ENCODE data around the gene SHISA9. TPM values are rescaled to one million over a fixed set of nuclear protein-coding genes. Genes with fewer than 3 reads are reported as not detected.

The SHISA9 gene
- total and polyA plus RNA-seq, 4 donors: under 0.01 to 0.08 (median 0.07) TPM; not detected in 1

DNA sequence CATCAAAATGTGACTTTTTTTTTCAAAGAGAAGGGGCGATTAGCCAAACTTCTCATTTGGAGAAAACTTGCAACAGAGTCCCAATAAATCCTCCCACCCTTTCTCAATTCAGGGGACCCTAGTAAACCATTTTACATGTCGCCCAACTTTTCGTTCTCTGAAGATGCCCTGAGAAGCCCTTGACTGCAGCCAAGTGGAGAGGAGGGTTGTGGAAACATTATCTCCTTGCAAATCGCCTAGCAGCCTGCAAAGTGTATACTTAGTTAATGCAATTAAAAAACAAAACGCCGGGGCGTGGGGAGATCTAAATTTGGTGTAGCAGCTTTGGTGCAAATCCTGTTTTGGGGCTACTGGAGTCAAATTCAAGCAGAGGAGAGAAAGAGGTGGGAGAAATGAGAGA is 1.2 kb upstream of the SHISA9 start:
- H3K36me3 ChIP-seq (ENCODE audit: control insufficient read depth in 4 of 4, insufficient read depth in 3 of 4, low read depth in 1 of 4, low read length in 3 of 4): no peaks in the 10 kb centered on the region
- no peaks in the 10 kb centered on the region for H3K9me3 ChIP-seq (ENCODE audit: control insufficient read depth in 4 of 4, low read length in 3 of 4)
- peaks cover 0 to 21% (median 5%) of the 10 kb centered on the region in 4 donors for H3K27me3 ChIP-seq (ENCODE audit: control insufficient read depth in 4 of 4, insufficient read depth in 4 of 4, low read length in 3 of 4)
- peaks cover 6 to 29% (median 19%) of the 10 kb centered on the region in 4 donors for H3K4me1 ChIP-seq (ENCODE audit: control insufficient read depth in 4 of 4, insufficient read depth in 4 of 4, low read length in 3 of 4)
- H3K4me3 ChIP-seq (ENCODE audit: low read depth in 1 of 3, low read length in 3 of 3): no peak overlapping the region
- no peak overlapping the region for H3K9ac ChIP-seq (ENCODE audit: low read depth in 1 of 2, low read length in 2 of 2)
- DNase-seq (ENCODE audit: low spot score): no peak
- H3K27ac ChIP-seq (ENCODE audit: low read depth in 1 of 2, low read length in 2 of 2): no peak overlapping the region
- 17% methylated on average over 7 of the region's 7 CpGs for WGBS
- TF ChIP-seq RXRA (IDR thresholded peaks at IDR 0.05): no peak
- no peak for TF ChIP-seq EGR1 (IDR thresholded peaks at IDR 0.05; ENCODE audit: low read depth in 2 of 2)
- no peak for TF ChIP-seq FOXA1 (IDR thresholded peaks at IDR 0.05)
- TF ChIP-seq GABPA (IDR thresholded peaks at IDR 0.05 in 1 of 2, conservative IDR thresholded peaks at IDR 0.05 in 1 of 2): no peak
- TF ChIP-seq TAF1 (conservative IDR thresholded peaks at IDR 0.05): no peak
- TF ChIP-seq HNF4A (conservative IDR thresholded peaks at IDR 0.05): no peak
- no peak for TF ChIP-seq HNF4G (IDR thresholded peaks at IDR 0.05)
- TF ChIP-seq SP1 (IDR thresholded peaks at IDR 0.05): no peak
- TF ChIP-seq, protein P1, sequence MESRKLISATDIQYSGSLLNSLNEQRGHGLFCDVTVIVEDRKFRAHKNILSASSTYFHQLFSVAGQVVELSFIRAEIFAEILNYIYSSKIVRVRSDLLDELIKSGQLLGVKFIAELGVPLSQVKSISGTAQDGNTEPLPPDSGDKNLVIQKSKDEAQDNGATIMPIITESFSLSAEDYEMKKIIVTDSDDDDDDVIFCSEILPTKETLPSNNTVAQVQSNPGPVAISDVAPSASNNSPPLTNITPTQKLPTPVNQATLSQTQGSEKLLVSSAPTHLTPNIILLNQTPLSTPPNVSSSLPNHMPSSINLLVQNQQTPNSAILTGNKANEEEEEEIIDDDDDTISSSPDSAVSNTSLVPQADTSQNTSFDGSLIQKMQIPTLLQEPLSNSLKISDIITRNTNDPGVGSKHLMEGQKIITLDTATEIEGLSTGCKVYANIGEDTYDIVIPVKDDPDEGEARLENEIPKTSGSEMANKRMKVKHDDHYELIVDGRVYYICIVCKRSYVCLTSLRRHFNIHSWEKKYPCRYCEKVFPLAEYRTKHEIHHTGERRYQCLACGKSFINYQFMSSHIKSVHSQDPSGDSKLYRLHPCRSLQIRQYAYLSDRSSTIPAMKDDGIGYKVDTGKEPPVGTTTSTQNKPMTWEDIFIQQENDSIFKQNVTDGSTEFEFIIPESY (IDR thresholded peaks at IDR 0.05): no peak
- no peak for TF ChIP-seq JUND (IDR thresholded peaks at IDR 0.05)

DNA sequence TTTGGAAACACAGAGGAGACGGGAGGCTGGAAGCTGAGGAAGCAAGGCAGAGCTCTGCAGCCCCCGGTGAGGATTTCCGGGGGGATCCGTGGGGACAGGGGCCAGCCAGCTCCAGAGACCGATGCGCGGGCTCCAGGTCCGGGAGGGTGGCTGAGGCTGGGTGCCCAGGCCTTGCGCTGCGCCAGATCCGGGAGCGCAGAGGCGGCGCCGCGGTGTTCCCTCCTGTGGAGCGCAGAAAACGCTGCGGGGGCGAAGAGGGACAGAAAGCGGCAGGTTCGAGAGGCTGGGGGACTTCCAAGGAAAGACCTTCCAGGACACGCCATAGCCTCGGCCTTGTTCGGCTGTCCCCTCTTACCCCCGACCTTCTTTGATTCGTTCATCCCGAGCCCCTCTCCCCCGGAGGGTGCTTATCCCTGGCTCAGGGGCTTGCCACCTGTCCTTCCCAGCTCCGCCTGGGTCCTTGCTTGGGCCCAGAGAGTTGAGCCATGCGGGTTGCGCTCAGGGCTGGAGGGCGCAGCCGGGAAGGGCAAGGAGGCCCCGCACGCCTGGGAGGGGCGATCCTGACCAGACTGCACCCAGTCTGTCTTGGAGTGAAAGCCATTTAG is 697 bp upstream of the SHISA9 start:
- Histone ChIP-seq H3K36me3 (ENCODE audit: control insufficient read depth in 4 of 4, insufficient read depth in 3 of 4, low read depth in 1 of 4, low read length in 3 of 4) (no peaks in the 10 kb centered on the region), H3K9me3 (ENCODE audit: control insufficient read depth in 4 of 4, low read length in 3 of 4) (no peaks in the 10 kb centered on the region), H3K4me1 (ENCODE audit: control insufficient read depth in 4 of 4, insufficient read depth in 4 of 4, low read length in 3 of 4) (peaks cover 6 to 29% (median 19%) of the 10 kb centered on the region in 4 donors), H3K9ac (ENCODE audit: low read depth in 1 of 2, low read length in 2 of 2) (no peak overlapping the region), H3K4me3 (ENCODE audit: low read depth in 1 of 3, low read length in 3 of 3) (no peak overlapping the region), H3K27ac (ENCODE audit: low read depth in 1 of 2, low read length in 2 of 2) (no peak overlapping the region), H3K27me3 (ENCODE audit: control insufficient read depth in 4 of 4, insufficient read depth in 4 of 4, low read length in 3 of 4) (peaks cover 0 to 21% (median 5%) of the 10 kb centered on the region in 4 donors)
- DNase-seq (ENCODE audit: low spot score): no peak
- 6% methylated on average over 37 of the region's 37 CpGs for WGBS
- TF ChIP-seq FOXA1 (IDR thresholded peaks at IDR 0.05): no peak
- TF ChIP-seq RAD21 (IDR thresholded peaks at IDR 0.05): no peak
- TF ChIP-seq, protein P2, sequence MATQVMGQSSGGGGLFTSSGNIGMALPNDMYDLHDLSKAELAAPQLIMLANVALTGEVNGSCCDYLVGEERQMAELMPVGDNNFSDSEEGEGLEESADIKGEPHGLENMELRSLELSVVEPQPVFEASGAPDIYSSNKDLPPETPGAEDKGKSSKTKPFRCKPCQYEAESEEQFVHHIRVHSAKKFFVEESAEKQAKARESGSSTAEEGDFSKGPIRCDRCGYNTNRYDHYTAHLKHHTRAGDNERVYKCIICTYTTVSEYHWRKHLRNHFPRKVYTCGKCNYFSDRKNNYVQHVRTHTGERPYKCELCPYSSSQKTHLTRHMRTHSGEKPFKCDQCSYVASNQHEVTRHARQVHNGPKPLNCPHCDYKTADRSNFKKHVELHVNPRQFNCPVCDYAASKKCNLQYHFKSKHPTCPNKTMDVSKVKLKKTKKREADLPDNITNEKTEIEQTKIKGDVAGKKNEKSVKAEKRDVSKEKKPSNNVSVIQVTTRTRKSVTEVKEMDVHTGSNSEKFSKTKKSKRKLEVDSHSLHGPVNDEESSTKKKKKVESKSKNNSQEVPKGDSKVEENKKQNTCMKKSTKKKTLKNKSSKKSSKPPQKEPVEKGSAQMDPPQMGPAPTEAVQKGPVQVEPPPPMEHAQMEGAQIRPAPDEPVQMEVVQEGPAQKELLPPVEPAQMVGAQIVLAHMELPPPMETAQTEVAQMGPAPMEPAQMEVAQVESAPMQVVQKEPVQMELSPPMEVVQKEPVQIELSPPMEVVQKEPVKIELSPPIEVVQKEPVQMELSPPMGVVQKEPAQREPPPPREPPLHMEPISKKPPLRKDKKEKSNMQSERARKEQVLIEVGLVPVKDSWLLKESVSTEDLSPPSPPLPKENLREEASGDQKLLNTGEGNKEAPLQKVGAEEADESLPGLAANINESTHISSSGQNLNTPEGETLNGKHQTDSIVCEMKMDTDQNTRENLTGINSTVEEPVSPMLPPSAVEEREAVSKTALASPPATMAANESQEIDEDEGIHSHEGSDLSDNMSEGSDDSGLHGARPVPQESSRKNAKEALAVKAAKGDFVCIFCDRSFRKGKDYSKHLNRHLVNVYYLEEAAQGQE (IDR thresholded peaks at IDR 0.05): no peak
- no peak for TF ChIP-seq CTCF (IDR thresholded peaks at IDR 0.05; ENCODE audit: low read depth, low read length, missing input control)
- no peak for TF ChIP-seq YY1 (IDR thresholded peaks at IDR 0.05)
- TF ChIP-seq GABPA (IDR thresholded peaks at IDR 0.05 in 1 of 2, conservative IDR thresholded peaks at IDR 0.05 in 1 of 2): no peak
- TF ChIP-seq HNF4G (IDR thresholded peaks at IDR 0.05): no peak
- TF ChIP-seq FOXA2 (IDR thresholded peaks at IDR 0.05): no peak
- TF ChIP-seq TAF1 (conservative IDR thresholded peaks at IDR 0.05): no peak
- TF ChIP-seq, protein P1 (IDR thresholded peaks at IDR 0.05): no peak
- TF ChIP-seq EGR1 (IDR thresholded peaks at IDR 0.05; ENCODE audit: low read depth in 2 of 2): no peak
- TF ChIP-seq, protein P3, sequence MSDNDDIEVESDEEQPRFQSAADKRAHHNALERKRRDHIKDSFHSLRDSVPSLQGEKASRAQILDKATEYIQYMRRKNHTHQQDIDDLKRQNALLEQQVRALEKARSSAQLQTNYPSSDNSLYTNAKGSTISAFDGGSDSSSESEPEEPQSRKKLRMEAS (IDR thresholded peaks at IDR 0.05): no peak
